HFFc6 (cell line): ENCODE data around the gene MED13L. TPM values are rescaled to one million over a fixed set of nuclear protein-coding genes. Genes with fewer than 3 reads are reported as not detected.
A peak's percentile ranks its signal among the peaks of the same experiment; 100 is the strongest.
"Not testable (repeated sequence)": the region's sequence is repeated elsewhere in the genome, so short reads cannot be mapped to it uniquely, and the experiment has no call there.

Experiments used
- DNase-seq: peaks from one replicate; pipeline ENCODE4 v3.0.0-alpha.2; 2018
- H3K27ac Mint-ChIP-seq: 2 replicates; pipeline ENCODE4 v1.8.0; 2020; ENCODE audit warnings: mild to moderate bottlenecking, mixed read lengths
- H3K27me3 Mint-ChIP-seq: 2 replicates; pipeline ENCODE4 v1.8.0; 2021; ENCODE audit warnings: mild to moderate bottlenecking, moderate library complexity, mixed read lengths; ENCODE audit not compliant: insufficient read depth
- H3K36me3 Mint-ChIP-seq: 2 replicates; pipeline ENCODE4 v1.8.0; 2021; ENCODE audit warnings: low read depth, mixed read lengths
- H3K4me1 Mint-ChIP-seq: 2 replicates; pipeline ENCODE4 v1.8.0; 2020; ENCODE audit warnings: low read depth, mixed read lengths
- H3K4me3 Mint-ChIP-seq: 2 replicates; pipeline ENCODE4 v1.8.0; 2020; ENCODE audit warnings: mild to moderate bottlenecking, moderate library complexity, mixed read lengths
- H3K9me3 Mint-ChIP-seq: 2 replicates; pipeline ENCODE4 v1.8.0; 2020; ENCODE audit warnings: mild to moderate bottlenecking, mixed read lengths
- CTCF ChIP-seq: fragments of 200-600 bp; sonication (generic); IDR thresholded peaks from 2 replicates; pipeline ENCODE4 v1.5.0; 2021; ENCODE audit warnings: antibody characterized with exemption, mild to moderate bottlenecking
- total RNA-seq, 6 experiments: library from RNA; stranded (reverse); fragmentation: NEBNext Ultra II Directional; extraction: Animal tissue kit (Norgen Biotek cat#: 25700); gene quantifications; 2 replicates in 1 of 6; 3 replicates in 5 of 6; pipeline ENCODE4 v1.2.3, GENCODE V29; 2021

MED13L gene
- total RNA-seq, 6 experiments from 2014 or later: 74.5 to 84.2 (median 77.7) TPM

- H3K9me3 Mint-ChIP-seq: no peaks in the 10 kb centered on the region
- H3K4me1 Mint-ChIP-seq: peaks cover 20% of the 10 kb centered on the region
- H3K27ac Mint-ChIP-seq: no peak overlapping the region
- H3K36me3 Mint-ChIP-seq: no peaks in the 10 kb centered on the region
- H3K4me3 Mint-ChIP-seq: no peak overlapping the region
- no peaks in the 10 kb centered on the region for H3K27me3 Mint-ChIP-seq
- no peak for DNase-seq
- no peak for TF ChIP-seq CTCF
These were observed 11.2 kb upstream of the MED13L start for GRCh38 chr12:116288735-116289134.

- Mint-ChIP-seq H3K9me3 (no peaks in the 10 kb centered on the region), H3K27me3 (no peaks in the 10 kb centered on the region), H3K4me1 (peaks cover 19% of the 10 kb centered on the region), H3K4me3 (no peak overlapping the region), H3K36me3 (no peaks in the 10 kb centered on the region), H3K27ac (no peak overlapping the region)
- no peak for TF ChIP-seq CTCF
- no peak for DNase-seq
These were observed 10.4 kb upstream of the MED13L start for GRCh38 chr12:116287842-116288301.

- DNase-seq: no peak
- H3K4me1 Mint-ChIP-seq: peaks cover 29% of the 10 kb centered on the region
- no peaks in the 10 kb centered on the region for H3K36me3 Mint-ChIP-seq
- H3K27ac Mint-ChIP-seq: no peak overlapping the region
- no peaks in the 10 kb centered on the region; the same call in 1 of the 2 replicates for H3K27me3 Mint-ChIP-seq
- no peak for TF ChIP-seq CTCF
- H3K9me3 Mint-ChIP-seq: no peaks in the 10 kb centered on the region
- no peak overlapping the region for H3K4me3 Mint-ChIP-seq
These were observed 6.9 kb upstream of the MED13L start for GRCh38 chr12:116284396-116284795.

- not testable (repeated sequence) for H3K9me3 Mint-ChIP-seq, H3K27me3 Mint-ChIP-seq, H3K27ac Mint-ChIP-seq, H3K36me3 Mint-ChIP-seq, DNase-seq, H3K4me3 Mint-ChIP-seq
- peaks cover 26% of the 10 kb centered on the region for H3K4me1 Mint-ChIP-seq
These were observed 6.4 kb upstream of the MED13L start for GRCh38 chr12:116283881-116284280.

DNA sequence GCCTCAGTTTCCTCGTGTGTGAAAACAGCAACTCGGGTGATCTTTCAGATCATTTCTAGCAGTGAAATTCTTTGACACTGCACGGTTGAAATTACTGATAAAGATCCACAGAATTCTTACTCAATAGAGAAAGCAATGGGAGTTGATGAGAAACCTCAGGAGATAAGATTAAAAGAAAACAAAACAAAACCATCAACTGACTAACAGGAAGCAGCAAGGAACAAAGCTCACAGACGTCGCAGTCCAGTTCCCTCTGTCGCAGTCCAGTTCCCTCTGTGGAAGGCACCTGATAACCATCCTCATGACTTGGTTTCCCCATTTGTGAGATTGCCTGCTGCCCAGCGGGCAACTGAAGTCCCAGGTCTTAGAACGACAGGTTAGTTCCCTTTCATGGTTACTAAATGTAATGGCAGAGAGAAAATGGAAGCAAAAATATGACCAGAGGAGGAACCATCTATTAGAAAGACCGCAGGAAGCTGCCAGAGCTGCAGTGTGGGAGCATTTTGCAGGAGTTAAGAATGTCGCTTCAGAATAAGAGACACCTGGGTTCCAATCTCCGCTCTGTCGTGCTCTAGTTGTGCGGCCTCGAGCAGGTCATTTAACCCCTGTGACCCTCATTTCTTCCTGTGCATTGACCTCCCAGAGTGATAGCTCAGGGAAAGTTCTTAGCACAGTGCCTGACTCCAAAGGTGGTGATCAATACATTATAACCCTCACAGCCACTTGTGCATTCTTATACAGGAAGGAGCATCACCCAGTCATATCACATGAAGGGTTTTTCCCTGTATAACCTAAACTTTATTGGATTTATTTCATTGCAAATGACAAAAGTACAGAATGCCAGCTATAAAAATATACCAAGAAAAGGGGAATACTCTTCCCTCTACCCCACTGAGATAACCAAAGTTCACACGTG is 5.1 kb upstream of the MED13L start:
- no peak for DNase-seq

More for the DNA sequence above, 5.1 kb upstream of the MED13L start:
- Mint-ChIP-seq H3K9me3 (no peaks in the 10 kb centered on the region), H3K27ac (no peak overlapping the region), H3K36me3 (no peaks in the 10 kb centered on the region), H3K4me1 (peaks cover 19% of the 10 kb centered on the region), H3K4me3 (peak overlapping the region; percentile 45; the same call in 1 of the 2 replicates), H3K27me3 (no peaks in the 10 kb centered on the region; the same call in 1 of the 2 replicates)
- no peak for TF ChIP-seq CTCF
